GM19035 (cell line): ENCODE results near the gene NAV1.
"Not testable (repeated sequence)": the region's sequence is repeated elsewhere in the genome, so short reads cannot be mapped to it uniquely, and the experiment has no call there.

ENCODE experiments used
- ATAC-seq: cut with Tn5 transposase; IDR thresholded peaks from one replicate; pipeline ENCODE4 v1.9.1; 2021; ENCODE audit not compliant: unreplicated experiment

NAV1 gene

DNA sequence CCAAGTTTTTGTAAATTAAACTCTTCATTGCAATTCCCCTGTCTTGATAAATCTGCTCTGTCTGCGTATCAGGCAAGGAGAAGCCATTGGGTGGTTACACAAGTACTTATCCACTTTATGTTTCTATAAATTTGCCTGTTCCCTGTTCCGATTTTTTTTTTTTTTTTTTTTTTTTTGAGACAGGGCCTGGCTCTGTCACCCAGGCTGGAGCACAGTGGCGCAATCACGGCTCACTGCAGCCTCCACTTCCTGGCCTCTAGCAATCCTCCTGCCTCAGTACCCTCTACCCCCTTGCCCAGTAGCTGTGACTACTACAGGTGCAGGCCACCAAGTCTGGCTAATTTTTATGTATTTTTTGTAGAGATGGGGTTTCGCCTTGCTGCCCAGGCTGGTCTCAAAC lies 20.9 kb upstream of the NAV1 start:
- no peak for ATAC-seq

DNA sequence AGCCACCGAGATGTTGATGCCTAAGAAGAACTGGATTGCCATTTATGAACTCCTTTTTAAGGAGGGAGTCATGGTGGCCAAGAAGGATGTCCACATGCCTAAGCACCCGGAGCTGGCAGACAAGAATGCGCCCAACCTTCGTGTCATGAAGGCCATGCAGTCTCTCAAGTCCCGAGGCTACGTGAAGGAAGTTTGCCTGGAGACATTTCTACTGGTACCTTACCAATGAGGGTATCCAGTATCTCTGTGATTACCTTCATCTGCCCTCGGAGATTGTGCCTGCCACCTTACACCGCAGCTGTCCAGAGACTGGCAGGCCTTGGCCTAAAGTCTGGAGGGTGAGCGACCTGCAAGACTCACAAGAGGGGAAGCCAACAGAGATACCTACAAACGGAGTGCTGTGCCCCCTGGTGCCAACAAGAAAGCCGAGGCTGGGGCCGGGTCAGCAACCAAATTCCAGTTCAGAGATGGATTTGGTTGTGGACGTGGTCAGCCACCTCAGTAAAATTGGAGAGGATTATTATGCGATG lies 18.8 kb upstream of the NAV1 start:
- not testable (repeated sequence) for ATAC-seq

DNA sequence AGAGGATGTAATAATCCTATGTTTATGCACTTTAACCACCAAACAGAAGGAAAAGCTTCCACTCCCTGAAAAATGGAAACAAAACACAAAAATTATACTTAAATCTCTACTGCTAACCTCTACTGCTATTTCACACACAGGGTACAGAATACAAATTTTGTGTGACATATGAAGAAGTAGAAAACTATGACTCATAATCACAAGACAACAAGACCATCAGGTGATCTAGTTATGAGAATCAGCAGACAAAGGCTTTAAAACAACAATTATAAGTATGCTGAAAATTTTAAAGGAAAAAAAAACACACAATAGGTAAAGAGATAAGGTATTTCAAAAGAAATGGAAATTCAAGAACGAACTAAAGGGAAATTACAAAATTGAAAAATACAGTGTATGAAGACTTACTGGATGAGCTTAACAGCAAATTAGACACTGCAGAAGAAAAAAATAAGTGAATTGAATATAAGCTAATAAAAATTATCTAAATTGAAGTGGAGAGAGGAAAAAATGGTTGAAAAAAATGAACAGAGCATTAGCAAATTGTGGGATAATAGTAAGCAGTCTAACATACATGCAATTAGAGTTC lies 13.6 kb upstream of the NAV1 start:
- ATAC-seq = no peak

GRCh38 chr1:201527879-201528278 lies 11.0 kb upstream of the NAV1 start:
- ATAC-seq = no peak

- ATAC-seq = no peak
These were observed 10.2 kb upstream of the NAV1 start for GRCh38 chr1:201528631-201529252.

DNA sequence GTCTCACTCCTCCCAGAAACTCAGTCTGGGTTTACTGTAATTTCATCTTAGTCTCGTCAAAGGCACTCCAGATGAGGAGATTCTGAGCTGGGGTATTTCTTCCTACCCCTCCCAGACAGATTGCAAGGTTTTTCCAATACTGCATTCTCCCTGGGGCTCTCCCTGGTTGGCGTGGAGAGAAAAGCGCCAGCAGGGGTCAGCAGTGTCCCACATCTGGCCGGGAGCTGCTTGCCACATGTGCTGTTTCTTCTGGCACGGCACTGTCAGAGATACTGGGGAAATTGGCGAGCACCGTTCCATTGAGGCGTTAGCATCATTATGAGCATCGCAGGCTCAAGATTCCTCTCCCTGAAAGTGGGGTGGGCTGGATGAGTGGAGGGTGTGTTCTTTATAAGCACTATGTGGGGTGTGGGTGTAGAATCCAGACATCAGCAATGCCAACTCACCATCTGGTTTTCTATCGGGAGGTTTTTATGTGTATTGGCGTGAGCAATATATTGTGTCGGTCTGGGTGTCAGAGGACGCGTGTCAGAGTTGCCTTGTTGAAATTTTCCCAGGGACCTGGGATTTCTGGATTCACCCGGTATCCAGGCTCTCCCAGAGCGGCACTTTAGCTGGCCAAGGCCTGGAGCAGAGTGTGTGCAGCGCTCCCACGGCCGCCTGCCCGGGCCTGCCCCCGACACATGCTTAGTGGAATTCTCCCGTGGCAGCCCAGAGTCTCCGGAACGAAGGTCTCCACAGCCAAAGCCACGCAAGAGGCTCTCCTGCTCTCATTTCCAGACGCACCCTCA lies 8.0 kb upstream of the NAV1 start:
- ATAC-seq = no peak

- ATAC-seq = no peak
These were observed 7.1 kb upstream of the NAV1 start for GRCh38 chr1:201531551-201532425.

- ATAC-seq = no peak
These were observed 5.1 kb upstream of the NAV1 start for GRCh38 chr1:201533836-201534235.

DNA sequence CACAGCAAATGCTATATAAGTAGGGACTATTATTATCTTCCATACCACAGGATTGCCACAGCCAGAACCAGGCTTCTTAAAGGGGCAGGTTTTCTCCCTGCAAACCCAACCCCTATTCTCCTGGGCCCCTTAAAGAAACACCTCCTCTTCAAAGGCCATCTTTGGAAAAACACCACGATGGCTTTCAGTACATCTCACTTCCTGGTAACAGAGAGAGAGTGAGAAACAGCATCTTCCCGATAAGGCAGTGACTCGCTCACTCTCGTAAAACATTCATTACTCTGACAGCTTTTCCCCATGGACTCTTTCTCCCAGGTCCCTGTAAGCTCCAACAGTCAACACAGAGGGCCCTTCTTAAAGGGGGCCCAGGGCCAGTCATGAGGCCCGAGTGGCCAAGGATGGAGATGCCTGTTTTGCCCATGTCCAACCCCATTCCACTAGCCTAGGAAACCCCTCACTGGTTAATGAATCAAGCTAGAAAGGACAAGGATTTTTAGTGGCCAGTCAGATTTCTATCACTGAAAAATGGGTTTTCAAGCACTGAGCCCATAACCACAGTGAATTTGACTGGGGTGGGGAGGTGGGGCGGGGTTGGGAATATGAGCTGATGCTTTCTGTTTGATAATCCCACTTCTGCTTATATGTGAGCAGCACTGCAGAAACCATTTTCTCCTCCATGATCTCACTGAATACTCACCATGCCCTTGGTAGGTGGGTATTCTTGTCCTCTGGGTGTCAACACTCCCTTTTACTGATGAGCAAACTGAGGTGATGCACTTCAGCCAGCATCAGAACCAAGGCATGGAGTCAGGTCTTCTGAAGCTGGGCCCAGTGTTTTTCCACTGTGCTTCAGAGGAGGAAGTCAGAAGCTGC lies 3.6 kb upstream of the NAV1 start:
- no peak for ATAC-seq

GRCh38 chr1:201535919-201536245 lies 3.0 kb upstream of the NAV1 start:
- ATAC-seq = no peak

DNA sequence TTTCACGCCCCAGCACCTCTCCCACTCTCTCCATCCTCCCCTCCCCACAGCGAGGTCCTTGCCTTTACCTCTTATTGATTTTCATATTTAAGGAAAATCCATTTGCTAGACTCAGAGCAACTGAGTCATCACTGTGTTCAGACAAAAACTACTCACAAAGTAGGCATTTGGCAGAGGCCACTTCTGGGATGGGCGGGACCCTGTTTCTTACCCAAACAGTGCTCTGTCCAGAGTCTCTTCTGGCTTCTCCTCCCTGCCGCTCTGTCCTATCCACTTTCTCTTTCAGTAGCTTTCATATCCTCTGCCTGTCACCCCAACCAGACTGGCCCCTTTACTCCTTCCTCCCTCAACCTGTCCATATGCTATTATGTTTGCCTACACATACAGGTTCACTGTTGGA lies 2.4 kb upstream of the NAV1 start:
- ATAC-seq = no peak

GRCh38 chr1:201537028-201537427 lies 1.9 kb upstream of the NAV1 start:
- ATAC-seq = no peak

GRCh38 chr1:201537467-201537866 lies 1.5 kb upstream of the NAV1 start:
- ATAC-seq = no peak

GRCh38 chr1:201537891-201538611 lies 876 bp upstream of the NAV1 start:
- no peak for ATAC-seq

DNA sequence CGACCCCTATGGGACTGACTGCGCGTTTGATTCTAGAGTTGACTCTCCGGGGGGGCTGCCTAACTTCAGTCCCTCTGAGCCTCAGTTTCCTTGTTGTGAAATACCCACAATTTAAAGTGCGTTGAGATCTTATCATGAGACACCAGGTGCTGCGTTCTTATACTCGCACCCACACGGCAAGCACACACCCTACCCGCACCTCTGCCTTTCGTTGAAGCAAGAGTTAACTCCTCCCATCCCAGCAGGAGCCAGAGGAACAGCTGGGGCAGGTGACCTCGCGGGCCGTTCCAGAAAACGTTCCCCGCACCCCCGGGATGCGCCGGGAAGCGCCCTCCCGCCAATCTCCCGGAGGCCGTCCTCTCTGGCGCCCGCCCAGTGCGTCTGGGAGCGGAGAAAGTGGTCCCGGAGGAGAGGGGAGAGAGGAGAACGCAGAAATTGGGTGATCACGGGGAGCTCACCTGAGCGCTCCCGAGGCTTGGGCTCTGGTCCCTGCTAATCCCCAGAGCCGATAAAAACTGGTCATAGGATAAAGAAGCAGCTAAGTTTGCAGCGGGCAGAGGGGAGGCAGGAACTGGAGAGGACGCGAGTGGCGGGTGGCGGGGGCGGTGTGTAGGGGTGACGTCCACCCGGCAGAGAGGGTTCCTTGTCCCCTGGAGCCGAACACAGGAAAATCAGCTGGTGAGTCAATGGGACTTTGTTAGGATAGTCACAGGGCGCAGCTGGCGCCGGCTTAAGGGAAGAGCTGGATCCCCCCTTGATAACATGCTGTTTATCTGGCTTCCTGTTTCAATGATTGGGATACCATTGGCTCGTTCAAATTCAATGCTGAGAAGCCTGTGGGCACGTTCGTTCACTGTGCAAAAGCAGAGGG lies 869 bp downstream of the NAV1 start:
- no peak for ATAC-seq

- ATAC-seq = no peak
These were observed 2.2 kb downstream of the NAV1 start for GRCh38 chr1:201540846-201541735.

DNA sequence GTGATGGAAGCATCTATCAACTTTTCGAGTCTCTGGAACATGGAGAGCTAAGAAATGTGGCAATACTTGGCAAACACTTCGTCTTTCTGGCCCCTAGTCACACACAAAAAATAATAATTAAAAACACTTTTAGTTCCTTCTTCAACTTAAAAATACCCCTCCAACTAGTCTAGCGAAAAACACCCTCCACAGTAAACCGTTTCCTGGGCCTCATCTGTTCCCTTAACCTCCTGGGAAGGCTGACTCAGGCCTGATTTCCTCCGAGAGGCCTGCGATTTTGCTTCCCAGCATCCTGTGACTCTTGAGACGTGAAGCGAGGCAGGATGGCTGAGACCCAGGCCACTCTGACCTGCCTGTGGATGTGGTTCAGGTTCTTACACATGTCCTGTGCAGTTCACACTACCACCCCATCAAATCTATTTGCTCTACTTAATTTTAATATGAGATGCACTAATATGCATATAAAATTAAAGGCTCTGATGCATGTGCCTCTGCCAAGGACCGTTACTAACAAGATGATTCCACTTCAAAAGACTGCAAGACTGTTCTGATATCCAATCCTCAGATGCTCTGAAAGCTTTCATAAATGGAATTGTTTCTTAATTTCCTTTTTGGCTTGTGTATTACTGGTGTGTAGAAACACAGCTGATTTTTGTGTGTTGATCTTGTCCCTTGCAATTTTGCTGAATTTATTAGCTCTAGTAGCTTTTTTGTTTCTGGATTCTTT lies 3.5 kb downstream of the NAV1 start:
- no peak for ATAC-seq
